ENCODE measurements around the gene PRDM7.
"Not testable (repeated sequence)": the region's sequence is repeated elsewhere in the genome, so short reads cannot be mapped to it uniquely, and the experiment has no call there.

PRDM7 gene

GRCh38 chr16:90057738-90058173, 19.4 kb downstream of the PRDM7 start:
- Histone ChIP-seq H3K9ac (ENCODE audit: low read depth, low read length) (no peak overlapping the region), H3K27me3 (ENCODE audit: control insufficient read depth, insufficient read depth, low read length) (no peaks in the 10 kb centered on the region), H3K4me1 (ENCODE audit: control insufficient read depth, insufficient read depth, low read length) (no peaks in the 10 kb centered on the region), H3K9me3 (ENCODE audit: control insufficient read depth, insufficient read depth, low read length) (peaks cover 11% of the 10 kb centered on the region), H3K4me3 (ENCODE audit: low read depth, low read length) (no peak overlapping the region), H3K36me3 (ENCODE audit: control insufficient read depth, insufficient read depth, low read length) (no peaks in the 10 kb centered on the region)

GRCh38 chr16:90056521-90056920, 20.6 kb downstream of the PRDM7 start:
- peaks cover 11% of the 10 kb centered on the region for H3K9me3 ChIP-seq (ENCODE audit: control insufficient read depth, insufficient read depth, low read length)
- H3K4me3 ChIP-seq (ENCODE audit: low read depth, low read length); H3K4me1 ChIP-seq (ENCODE audit: control insufficient read depth, insufficient read depth, low read length); H3K27me3 ChIP-seq (ENCODE audit: control insufficient read depth, insufficient read depth, low read length); H3K36me3 ChIP-seq (ENCODE audit: control insufficient read depth, insufficient read depth, low read length); H3K9ac ChIP-seq (ENCODE audit: low read depth, low read length): not testable (repeated sequence)

- no peak overlapping the region for H3K9ac ChIP-seq (ENCODE audit: low read depth, low read length)
- no peaks in the 10 kb centered on the region for H3K27me3 ChIP-seq (ENCODE audit: control insufficient read depth, insufficient read depth, low read length)
- no peaks in the 10 kb centered on the region for H3K36me3 ChIP-seq (ENCODE audit: control insufficient read depth, insufficient read depth, low read length)
- H3K9me3 ChIP-seq (ENCODE audit: control insufficient read depth, insufficient read depth, low read length), result peaks cover 11% of the 10 kb centered on the region
- H3K4me1 ChIP-seq (ENCODE audit: control insufficient read depth, insufficient read depth, low read length), result no peaks in the 10 kb centered on the region
- no peak overlapping the region for H3K4me3 ChIP-seq (ENCODE audit: low read depth, low read length)
These were observed 21.8 kb downstream of the PRDM7 start for GRCh38 chr16:90055371-90055770.

GRCh38 chr16:90054554-90054953, 22.6 kb downstream of the PRDM7 start:
- Histone ChIP-seq H3K4me3 (ENCODE audit: low read depth, low read length) (no peak overlapping the region), H3K36me3 (ENCODE audit: control insufficient read depth, insufficient read depth, low read length) (no peaks in the 10 kb centered on the region), H3K9ac (ENCODE audit: low read depth, low read length) (no peak overlapping the region), H3K27me3 (ENCODE audit: control insufficient read depth, insufficient read depth, low read length) (no peaks in the 10 kb centered on the region), H3K4me1 (ENCODE audit: control insufficient read depth, insufficient read depth, low read length) (no peaks in the 10 kb centered on the region), H3K9me3 (ENCODE audit: control insufficient read depth, insufficient read depth, low read length) (peaks cover 11% of the 10 kb centered on the region)

GRCh38 chr16:90053902-90054500, 23.1 kb downstream of the PRDM7 start:
- H3K9me3 ChIP-seq (ENCODE audit: control insufficient read depth, insufficient read depth, low read length), result peaks cover 11% of the 10 kb centered on the region
- no peaks in the 10 kb centered on the region for H3K4me1 ChIP-seq (ENCODE audit: control insufficient read depth, insufficient read depth, low read length)
- H3K4me3 ChIP-seq (ENCODE audit: low read depth, low read length), result no peak overlapping the region
- H3K9ac ChIP-seq (ENCODE audit: low read depth, low read length), result no peak overlapping the region
- no peaks in the 10 kb centered on the region for H3K27me3 ChIP-seq (ENCODE audit: control insufficient read depth, insufficient read depth, low read length)
- no peaks in the 10 kb centered on the region for H3K36me3 ChIP-seq (ENCODE audit: control insufficient read depth, insufficient read depth, low read length)

- Histone ChIP-seq H3K4me1 (ENCODE audit: control insufficient read depth, insufficient read depth, low read length) (no peaks in the 10 kb centered on the region), H3K9ac (ENCODE audit: low read depth, low read length) (no peak overlapping the region), H3K4me3 (ENCODE audit: low read depth, low read length) (no peak overlapping the region), H3K27me3 (ENCODE audit: control insufficient read depth, insufficient read depth, low read length) (no peaks in the 10 kb centered on the region), H3K9me3 (ENCODE audit: control insufficient read depth, insufficient read depth, low read length) (peaks cover 11% of the 10 kb centered on the region), H3K36me3 (ENCODE audit: control insufficient read depth, insufficient read depth, low read length) (no peaks in the 10 kb centered on the region)
These were observed 26.2 kb downstream of the PRDM7 start for GRCh38 chr16:90050969-90051368.

- Histone ChIP-seq H3K9me3 (ENCODE audit: control insufficient read depth, insufficient read depth, low read length) (no peaks in the 10 kb centered on the region), H3K36me3 (ENCODE audit: control insufficient read depth, insufficient read depth, low read length) (peaks cover 3% of the 10 kb centered on the region), H3K4me1 (ENCODE audit: control insufficient read depth, insufficient read depth, low read length) (no peaks in the 10 kb centered on the region), H3K4me3 (ENCODE audit: low read depth, low read length) (no peak overlapping the region), H3K27me3 (ENCODE audit: control insufficient read depth, insufficient read depth, low read length) (no peaks in the 10 kb centered on the region), H3K9ac (ENCODE audit: low read depth, low read length) (no peak overlapping the region)
These were observed 28.3 kb downstream of the PRDM7 start for GRCh38 chr16:90048737-90049330.

GRCh38 chr16:90048347-90048722, 28.8 kb downstream of the PRDM7 start:
- Histone ChIP-seq H3K27me3 (ENCODE audit: control insufficient read depth, insufficient read depth, low read length) (no peaks in the 10 kb centered on the region), H3K9ac (ENCODE audit: low read depth, low read length) (no peak overlapping the region), H3K36me3 (ENCODE audit: control insufficient read depth, insufficient read depth, low read length) (peaks cover 8% of the 10 kb centered on the region), H3K4me3 (ENCODE audit: low read depth, low read length) (peak overlapping the region; percentile 53), H3K9me3 (ENCODE audit: control insufficient read depth, insufficient read depth, low read length) (no peaks in the 10 kb centered on the region), H3K4me1 (ENCODE audit: control insufficient read depth, insufficient read depth, low read length) (no peaks in the 10 kb centered on the region)

- no peaks in the 10 kb centered on the region for H3K27me3 ChIP-seq (ENCODE audit: control insufficient read depth, insufficient read depth, low read length)
- H3K36me3 ChIP-seq (ENCODE audit: control insufficient read depth, insufficient read depth, low read length), result peaks cover 11% of the 10 kb centered on the region
- no peak overlapping the region for H3K9ac ChIP-seq (ENCODE audit: low read depth, low read length)
- H3K4me3 ChIP-seq (ENCODE audit: low read depth, low read length), result peak overlapping the region; percentile 74
- no peaks in the 10 kb centered on the region for H3K4me1 ChIP-seq (ENCODE audit: control insufficient read depth, insufficient read depth, low read length)
- H3K9me3 ChIP-seq (ENCODE audit: control insufficient read depth, insufficient read depth, low read length), result no peaks in the 10 kb centered on the region
These were observed 29.3 kb downstream of the PRDM7 start for GRCh38 chr16:90047714-90048346.

GRCh38 chr16:90046971-90047713, 30.0 kb downstream of the PRDM7 start:
- Histone ChIP-seq H3K36me3 (ENCODE audit: control insufficient read depth, insufficient read depth, low read length) (peaks cover 17% of the 10 kb centered on the region), H3K9me3 (ENCODE audit: control insufficient read depth, insufficient read depth, low read length) (no peaks in the 10 kb centered on the region), H3K4me1 (ENCODE audit: control insufficient read depth, insufficient read depth, low read length) (no peaks in the 10 kb centered on the region), H3K27me3 (ENCODE audit: control insufficient read depth, insufficient read depth, low read length) (no peaks in the 10 kb centered on the region), H3K9ac (ENCODE audit: low read depth, low read length) (no peak overlapping the region), H3K4me3 (ENCODE audit: low read depth, low read length) (peak overlapping the region; percentile 74)

GRCh38 chr16:90046122-90046970, 30.8 kb downstream of the PRDM7 start:
- no peaks in the 10 kb centered on the region for H3K9me3 ChIP-seq (ENCODE audit: control insufficient read depth, insufficient read depth, low read length)
- peaks cover 18% of the 10 kb centered on the region for H3K36me3 ChIP-seq (ENCODE audit: control insufficient read depth, insufficient read depth, low read length)
- H3K27me3 ChIP-seq (ENCODE audit: control insufficient read depth, insufficient read depth, low read length), result no peaks in the 10 kb centered on the region
- H3K4me3 ChIP-seq (ENCODE audit: low read depth, low read length), result peak overlapping the region; percentile 74
- H3K9ac ChIP-seq (ENCODE audit: low read depth, low read length), result no peak overlapping the region
- H3K4me1 ChIP-seq (ENCODE audit: control insufficient read depth, insufficient read depth, low read length), result no peaks in the 10 kb centered on the region

Measured in iPS-15b (cell line).